GM21423 (cell line): ENCODE measurements around the gene PLPPR2.
"Not testable (repeated sequence)": the region's sequence is repeated elsewhere in the genome, so short reads cannot be mapped to it uniquely, and the experiment has no call there.

Experiments
- ATAC-seq: cut with Tn5 transposase; IDR thresholded peaks from one replicate; pipeline ENCODE4 v1.9.1; 2021; ENCODE audit warnings: mild to moderate bottlenecking, moderate library complexity; ENCODE audit not compliant: unreplicated experiment

The PLPPR2 gene

GRCh38 chr19:11355160-11356073 is at the start of gene PLPPR2:
PLPPR2 (plus strand) TSS chr19:11355432; CDS start chr19:11357674, 2,242 bp downstream.
- ATAC-seq, result no peak

GRCh38 chr19:11306337-11306736 is 48.9 kb upstream of the PLPPR2 start:
- ATAC-seq, result no peak

DNA sequence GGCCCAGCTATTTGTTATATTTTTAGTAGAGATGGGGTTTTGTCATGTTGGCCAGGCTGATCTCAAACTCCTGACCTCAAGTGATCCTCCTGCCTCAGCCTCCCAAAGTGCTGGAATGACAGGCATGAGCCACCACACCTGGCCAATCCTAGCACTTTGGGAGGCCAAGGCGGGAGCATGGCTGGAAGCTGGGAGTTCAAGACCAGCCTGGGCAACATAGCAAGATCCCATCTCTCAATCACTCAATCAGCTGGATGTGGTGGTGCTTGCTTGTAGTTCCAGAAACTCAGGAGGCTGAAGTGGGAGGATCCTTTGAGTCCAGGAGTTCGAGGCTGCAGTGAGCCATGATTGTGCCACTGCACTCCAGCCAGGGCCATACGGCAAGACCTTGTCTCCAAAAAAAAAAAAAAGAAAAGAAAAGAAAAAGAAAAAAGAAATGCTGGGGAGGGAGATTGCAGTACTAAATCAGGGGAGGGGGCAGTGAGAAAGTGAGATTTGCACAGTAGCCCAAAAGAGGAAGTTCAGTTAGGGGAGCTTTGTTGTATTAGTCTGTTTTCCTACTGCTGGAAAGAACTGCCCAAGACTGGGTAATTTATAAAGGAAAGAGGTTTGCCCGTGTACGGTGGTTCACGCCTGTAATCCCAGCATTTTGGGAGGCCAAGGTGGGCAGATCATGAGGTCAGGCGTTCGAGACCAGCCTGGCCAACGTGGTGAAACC is 34.8 kb upstream of the PLPPR2 start:
- not testable (repeated sequence) for ATAC-seq

GRCh38 chr19:11321191-11322126 is 33.8 kb upstream of the PLPPR2 start:
- ATAC-seq, result no peak

DNA sequence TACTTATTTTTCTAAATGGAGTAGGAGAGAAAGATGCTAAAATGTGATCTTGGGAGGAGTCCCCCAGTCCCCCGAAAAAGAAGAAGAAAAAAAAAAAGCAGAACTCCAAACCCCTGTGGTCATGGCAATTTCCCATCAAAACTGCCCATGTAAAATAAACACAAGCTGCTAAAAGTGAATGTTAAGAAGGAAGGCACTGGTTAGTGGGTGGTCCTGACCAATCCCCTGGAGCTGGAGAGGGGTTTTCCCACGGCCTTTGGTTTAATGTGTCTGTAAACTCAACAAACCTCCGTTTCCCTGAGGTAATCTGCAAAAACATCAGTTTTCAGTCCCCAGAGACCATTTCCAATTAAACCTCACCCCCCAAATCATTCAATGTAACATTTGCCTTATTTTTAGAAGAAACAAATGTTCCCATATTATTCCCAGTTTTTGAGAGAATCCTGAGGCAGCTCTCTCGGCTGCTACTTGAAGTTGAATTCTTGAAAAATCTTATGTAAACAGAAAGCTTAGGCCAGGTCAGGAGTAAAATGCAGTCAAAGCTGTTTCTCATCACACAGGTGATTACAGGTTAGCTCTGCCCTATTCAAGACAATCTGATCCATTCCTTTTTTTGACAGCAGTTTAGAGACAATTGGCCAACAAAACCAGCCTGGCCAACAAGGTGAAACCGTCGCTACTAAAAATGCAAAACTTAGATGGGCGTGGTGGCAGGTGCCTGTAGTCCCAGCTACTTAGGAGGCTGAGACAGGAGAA is 32.8 kb upstream of the PLPPR2 start:
- no peak for ATAC-seq

DNA sequence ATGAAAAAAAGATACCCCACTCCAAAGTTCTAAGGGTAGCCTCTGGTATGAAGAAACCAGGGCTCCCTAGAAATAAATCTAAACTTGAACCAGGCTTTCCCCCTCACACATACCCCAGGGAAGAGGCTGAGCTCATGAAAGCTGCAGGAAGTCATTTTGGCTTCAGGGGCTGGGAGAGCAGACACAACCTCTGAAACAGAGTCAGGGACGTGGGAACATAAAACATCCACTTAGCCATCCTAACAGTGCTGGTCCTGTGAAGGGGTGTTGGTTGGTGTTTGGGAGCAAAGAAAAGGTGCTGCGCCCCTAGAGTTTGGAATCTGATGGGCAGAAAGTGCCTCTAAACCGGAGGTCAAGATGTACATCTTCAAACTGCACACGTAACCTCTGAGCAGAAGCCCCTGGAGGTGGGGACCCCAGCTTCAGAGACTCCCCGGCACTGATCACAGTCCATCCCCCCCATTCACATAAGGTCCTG is 31.6 kb upstream of the PLPPR2 start:
- ATAC-seq, result no peak

GRCh38 chr19:11324079-11324661 is 31.1 kb upstream of the PLPPR2 start:
- ATAC-seq, result peak; percentile 57

- no peak for ATAC-seq
Measured at GRCh38 chr19:11324748-11325389, 30.4 kb upstream of the PLPPR2 start.

DNA sequence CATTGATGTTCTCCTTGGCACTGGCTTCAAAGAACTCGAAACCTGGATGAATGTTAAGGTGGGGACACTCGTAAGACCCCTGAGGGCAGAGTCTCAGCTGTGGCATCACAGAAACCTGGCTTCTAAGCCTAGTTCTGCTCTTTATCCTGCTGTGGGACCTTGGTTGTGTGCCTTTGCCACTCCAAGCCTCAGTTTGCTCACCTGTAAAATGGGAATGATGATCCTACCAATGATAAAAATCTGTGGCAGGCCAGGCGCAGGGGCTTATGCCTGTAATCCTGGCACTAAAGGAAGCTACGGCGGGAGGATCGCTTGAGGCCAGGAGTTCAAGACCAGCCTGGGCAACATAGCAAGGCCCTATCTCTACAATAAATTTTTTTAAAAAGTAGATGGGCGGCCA is 29.7 kb upstream of the PLPPR2 start:
- ATAC-seq, result no peak

- ATAC-seq, result no peak
Measured at GRCh38 chr19:11330127-11330526, 25.1 kb upstream of the PLPPR2 start.

- no peak for ATAC-seq
Measured at GRCh38 chr19:11331502-11331901, 23.7 kb upstream of the PLPPR2 start.

DNA sequence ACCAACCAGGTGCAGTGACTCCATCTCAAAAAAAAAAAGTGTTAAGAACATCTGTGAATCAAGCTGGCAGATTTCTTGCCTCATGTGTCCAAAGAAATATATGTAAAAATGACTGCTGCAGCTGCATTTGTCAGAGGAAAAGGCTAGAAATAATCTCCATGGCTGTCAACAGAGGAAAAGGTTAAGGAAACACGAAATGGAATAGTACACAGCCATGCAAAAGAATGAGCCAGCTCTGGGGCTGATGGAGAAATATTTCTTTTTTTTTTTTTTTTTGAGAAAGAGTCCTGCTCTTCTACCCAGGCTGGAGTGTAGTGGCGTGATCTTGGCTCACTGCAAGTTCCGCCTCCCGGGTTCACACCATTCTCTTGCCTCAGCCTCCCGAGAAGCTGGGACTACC is 22.4 kb upstream of the PLPPR2 start:
- no peak for ATAC-seq

DNA sequence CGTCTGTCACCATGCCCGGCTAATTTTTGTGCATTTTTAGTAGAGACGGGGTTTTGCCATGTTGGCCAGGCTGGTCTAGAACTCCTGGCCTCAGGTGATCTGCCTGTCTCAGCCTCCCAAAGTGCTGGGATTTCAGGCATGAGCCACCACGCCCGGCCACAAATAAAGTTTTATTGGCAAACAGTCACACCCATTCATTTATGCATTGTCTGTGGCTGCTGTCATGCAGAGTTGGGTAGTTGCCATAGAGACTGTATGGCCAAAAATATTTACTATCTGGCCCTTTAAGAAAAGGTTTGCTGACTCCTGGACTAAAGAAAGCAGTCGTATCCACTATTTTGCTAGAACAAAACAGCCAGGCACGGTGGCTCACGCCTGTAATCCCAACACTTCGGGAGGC is 21.4 kb upstream of the PLPPR2 start:
- not testable (repeated sequence) for ATAC-seq

GRCh38 chr19:11335449-11336146 is 19.6 kb upstream of the PLPPR2 start:
- no peak for ATAC-seq

DNA sequence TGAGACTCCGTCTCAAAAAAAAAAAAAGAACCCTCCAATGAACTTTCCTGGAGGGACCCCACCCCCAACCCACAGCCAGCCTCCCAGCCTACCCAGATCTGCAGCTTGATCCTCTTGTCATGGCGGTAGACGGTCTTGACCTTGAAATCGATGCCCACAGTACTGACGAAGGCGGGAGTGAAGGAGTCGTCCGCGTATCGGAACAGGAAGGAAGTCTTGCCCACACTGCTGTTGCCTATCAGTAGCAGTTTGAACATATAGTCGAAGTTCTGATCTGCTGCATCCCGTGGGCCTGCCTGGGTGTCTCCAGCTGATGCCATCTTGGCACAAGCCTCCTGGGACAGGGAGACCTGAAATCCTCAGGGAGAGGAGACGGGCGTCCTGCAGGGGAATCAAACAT is 18.2 kb upstream of the PLPPR2 start:
- ATAC-seq, result no peak

DNA sequence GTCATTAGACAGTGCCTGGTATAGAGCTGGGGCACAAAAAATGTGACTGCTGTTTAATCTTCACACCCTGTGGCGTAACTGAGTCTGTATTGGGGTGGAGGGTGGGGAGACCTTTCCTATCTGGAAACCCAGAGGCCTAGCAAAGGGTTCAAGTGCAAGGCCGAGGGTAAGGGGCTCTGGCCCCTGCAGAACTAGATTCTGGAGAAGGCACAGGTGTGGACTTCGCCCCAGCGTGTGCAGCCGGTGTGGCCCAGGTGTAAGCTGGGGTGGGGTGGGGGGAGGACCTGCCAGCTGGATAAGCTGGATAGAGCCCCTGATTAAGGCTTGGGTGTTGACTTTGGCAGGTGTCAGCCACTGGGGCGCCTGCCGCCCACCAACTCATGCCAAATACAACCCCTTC is 17.1 kb upstream of the PLPPR2 start:
- no peak for ATAC-seq

GRCh38 chr19:11338569-11339253 is 16.5 kb upstream of the PLPPR2 start:
- no peak for ATAC-seq
